Measurements from ENCODE around the gene BCAS1.
"Not testable (repeated sequence)": the region's sequence is repeated elsewhere in the genome, so short reads cannot be mapped to it uniquely, and the experiment has no call there.

BCAS1 gene

DNA sequence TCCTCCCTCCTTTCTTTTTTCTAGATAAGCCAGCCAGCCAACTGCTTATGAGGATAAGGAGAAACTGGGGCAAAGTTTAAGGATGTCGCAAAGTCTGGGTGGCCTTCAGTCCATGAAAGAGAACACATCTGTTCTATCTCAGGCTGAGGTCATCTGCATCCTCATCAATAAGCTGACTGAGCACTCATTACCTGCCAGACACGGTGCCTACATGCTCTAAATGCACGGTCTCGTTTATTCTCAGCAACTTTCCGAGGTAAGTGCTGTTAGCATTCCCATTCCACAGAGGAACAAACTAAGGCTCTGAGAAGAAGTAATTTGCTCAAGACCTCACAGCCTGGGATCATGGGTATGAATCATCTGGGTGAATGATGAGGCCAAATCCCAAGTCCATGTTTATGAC lies 133.1 kb downstream of the BCAS1 start:
- TF ChIP-seq, protein P1, sequence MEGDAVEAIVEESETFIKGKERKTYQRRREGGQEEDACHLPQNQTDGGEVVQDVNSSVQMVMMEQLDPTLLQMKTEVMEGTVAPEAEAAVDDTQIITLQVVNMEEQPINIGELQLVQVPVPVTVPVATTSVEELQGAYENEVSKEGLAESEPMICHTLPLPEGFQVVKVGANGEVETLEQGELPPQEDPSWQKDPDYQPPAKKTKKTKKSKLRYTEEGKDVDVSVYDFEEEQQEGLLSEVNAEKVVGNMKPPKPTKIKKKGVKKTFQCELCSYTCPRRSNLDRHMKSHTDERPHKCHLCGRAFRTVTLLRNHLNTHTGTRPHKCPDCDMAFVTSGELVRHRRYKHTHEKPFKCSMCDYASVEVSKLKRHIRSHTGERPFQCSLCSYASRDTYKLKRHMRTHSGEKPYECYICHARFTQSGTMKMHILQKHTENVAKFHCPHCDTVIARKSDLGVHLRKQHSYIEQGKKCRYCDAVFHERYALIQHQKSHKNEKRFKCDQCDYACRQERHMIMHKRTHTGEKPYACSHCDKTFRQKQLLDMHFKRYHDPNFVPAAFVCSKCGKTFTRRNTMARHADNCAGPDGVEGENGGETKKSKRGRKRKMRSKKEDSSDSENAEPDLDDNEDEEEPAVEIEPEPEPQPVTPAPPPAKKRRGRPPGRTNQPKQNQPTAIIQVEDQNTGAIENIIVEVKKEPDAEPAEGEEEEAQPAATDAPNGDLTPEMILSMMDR (IDR thresholded peaks at IDR 0.05; ENCODE audit: control insufficient read depth, extremely low read depth, insufficient read depth) = no peak
- no peak overlapping the region for H3K4me3 ChIP-seq (ENCODE audit: low read depth, low read length)
- DNase-seq (ENCODE audit: low read depth) = no peak

DNA sequence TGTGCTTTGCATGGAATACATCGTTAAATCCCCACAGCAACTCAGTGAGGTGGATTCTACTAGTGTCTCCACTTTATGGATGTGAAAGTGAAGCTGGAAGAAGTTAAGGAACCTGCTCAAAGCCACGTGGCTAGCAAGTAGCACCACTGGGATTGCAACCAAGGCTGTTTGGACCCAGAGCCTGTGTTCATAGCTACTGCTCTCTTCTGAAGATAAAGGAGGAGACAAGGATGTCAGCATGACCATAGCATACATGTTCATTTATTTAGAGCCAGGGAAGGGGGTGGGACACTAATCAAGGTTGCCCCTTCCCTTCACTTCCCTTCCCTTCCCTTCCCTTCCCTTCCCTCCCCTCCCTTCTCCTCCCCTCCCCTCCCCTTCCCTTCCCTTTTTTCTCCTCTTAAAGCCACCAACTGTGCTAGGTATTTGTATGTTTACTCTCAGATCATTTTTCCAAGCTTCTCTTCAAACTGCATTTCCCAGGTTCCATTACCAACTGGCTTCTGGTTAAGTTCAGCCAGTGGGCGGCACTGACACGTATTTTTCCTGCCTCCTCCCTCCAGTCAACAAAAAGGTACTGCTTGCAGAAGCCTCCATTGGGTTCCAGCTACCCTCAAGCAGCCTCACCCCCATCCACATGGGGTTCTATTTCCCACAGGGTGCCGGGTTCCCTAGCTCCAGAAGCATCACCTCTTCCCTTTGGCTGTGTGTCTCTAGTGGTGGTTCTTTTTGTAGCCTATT lies 134.9 kb downstream of the BCAS1 start:
- no peak overlapping the region for H3K4me3 ChIP-seq (ENCODE audit: low read depth, low read length)
- no peak for DNase-seq (ENCODE audit: low read depth)
- TF ChIP-seq, protein P1 (IDR thresholded peaks at IDR 0.05; ENCODE audit: control insufficient read depth, extremely low read depth, insufficient read depth) = no peak

DNA sequence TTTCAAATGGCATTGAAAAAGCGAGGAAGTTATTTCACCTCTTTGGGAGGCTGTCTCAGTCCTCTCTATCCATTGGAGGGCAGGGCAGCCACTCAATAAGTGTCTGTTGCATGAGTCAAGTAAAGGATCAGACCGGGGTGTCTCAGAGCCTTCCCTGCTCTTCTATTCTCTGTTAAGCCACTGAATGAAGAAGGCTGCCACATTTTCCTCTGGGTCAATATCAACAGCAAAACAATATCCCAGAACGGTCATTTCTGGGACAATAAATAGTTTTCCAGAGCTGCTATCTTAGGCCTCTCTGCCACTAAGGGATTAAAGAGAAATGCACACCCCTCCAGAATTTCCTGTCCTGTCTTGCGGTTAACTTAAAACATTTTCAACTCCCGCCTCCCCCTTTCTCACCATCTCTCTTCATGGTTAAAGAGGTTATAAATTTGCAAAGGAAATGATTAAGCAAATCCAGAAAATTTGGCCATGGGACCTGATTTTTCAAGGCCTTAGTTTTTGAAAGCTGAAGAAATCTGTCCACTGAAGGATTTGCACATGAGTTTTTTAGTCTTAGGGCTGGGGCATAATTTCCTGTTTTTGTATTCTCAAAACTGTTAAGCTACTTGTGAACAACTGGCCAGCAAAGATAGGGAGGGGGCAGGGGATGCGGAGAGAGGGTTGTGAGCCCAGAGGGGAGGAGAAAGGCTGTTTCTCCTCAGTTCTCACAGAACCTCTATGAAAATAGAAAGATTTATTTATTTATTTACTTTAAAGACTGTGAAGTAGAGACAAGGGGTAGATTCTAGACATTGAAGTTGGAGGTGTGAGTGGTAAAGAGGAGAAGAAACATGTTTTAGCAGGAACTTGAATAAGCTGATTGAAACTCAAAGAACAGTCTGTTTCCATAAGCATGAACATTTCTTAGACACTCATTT lies 135.7 kb downstream of the BCAS1 start:
- TF ChIP-seq, protein P1 (IDR thresholded peaks at IDR 0.05; ENCODE audit: control insufficient read depth, extremely low read depth, insufficient read depth) = no peak
- no peak for DNase-seq (ENCODE audit: low read depth)
- H3K4me3 ChIP-seq (ENCODE audit: low read depth, low read length) = no peak overlapping the region

DNA sequence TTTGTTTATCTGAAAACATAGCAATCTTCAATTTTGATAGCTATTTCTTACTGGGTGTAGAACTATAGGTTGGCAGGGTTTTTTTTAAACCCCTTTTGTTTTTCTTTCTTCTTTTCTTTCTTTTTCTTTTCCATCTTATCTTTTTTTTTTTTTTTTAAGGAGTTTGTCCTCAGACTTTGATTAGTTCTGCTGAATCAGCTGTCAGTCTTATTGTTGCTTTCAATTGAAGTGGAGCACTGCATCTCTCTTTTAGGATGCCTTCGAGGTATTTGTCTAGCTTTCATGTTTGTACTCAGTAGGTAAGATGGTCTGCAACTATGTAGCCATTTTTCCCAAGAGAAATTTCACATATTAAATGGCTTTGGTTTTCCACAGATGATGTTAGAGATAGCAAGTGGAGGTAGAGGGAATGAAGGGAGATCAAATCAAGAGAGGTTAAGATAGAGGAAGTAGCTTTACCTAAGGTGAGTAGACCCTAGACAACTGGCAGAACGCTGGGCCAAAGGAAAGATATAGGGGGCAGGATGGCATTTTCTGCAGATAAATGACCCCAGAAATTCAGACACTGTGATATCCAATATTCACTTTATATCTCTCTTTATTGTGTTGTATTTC lies 137.1 kb downstream of the BCAS1 start:
- no peak overlapping the region for H3K4me3 ChIP-seq (ENCODE audit: low read depth, low read length)
- TF ChIP-seq, protein P1 (IDR thresholded peaks at IDR 0.05; ENCODE audit: control insufficient read depth, extremely low read depth, insufficient read depth) = no peak
- no peak for DNase-seq (ENCODE audit: low read depth)

- not testable (repeated sequence) for H3K4me3 ChIP-seq (ENCODE audit: low read depth, low read length); DNase-seq (ENCODE audit: low read depth)
Measured at GRCh38 chr20:53932655-53933192, 137.7 kb downstream of the BCAS1 start.

GRCh38 chr20:53931597-53931996 lies 138.8 kb downstream of the BCAS1 start:
- no peak for DNase-seq (ENCODE audit: low read depth)
- no peak overlapping the region for H3K4me3 ChIP-seq (ENCODE audit: low read depth, low read length)
- TF ChIP-seq, protein P1 (IDR thresholded peaks at IDR 0.05; ENCODE audit: control insufficient read depth, extremely low read depth, insufficient read depth) = no peak
